Measurements from ENCODE around the gene MR1. TPM values are rescaled to one million over a fixed set of nuclear protein-coding genes. Genes with fewer than 3 reads are reported as not detected.
"Not testable (repeated sequence)": the region's sequence is repeated elsewhere in the genome, so short reads cannot be mapped to it uniquely, and the experiment has no call there.

The MR1 gene
- total RNA-seq, 1 donor from 2014 or later: 19.2 TPM

DNA sequence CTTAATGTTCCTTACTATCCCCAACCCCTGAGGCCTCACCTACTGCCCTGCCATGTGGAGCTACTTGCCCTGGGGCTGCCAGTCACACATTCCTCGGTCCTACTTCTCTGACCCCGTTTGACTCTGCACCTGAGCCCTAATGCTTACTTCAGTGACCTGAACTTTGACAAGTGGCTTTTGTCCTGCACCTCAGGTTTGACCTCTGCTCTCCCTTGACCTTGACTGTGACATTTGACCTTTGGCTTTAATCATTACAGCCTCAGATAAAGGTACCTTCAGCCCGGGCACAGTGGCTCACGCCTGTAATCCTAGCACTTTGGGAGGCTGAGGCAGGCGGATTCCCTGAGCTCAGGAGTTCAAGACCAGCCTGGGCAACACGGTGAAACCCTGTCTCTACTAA lies 22.8 kb downstream of the MR1 start:
- peaks cover 0 to 38% of the 10 kb centered on the region in 2 donors for H3K36me3 ChIP-seq
- intact Hi-C loops (cut with DNase I): no loop called here
- peaks cover 0 to under 1% of the 10 kb centered on the region in 2 donors for H3K4me1 ChIP-seq
- no peak overlapping the region for H3K4me3 ChIP-seq
- no peak for TF ChIP-seq CTCF (IDR thresholded peaks at IDR 0.05)
- H3K9me3 ChIP-seq: no peaks in the 10 kb centered on the region
- H3K27ac ChIP-seq: no peak overlapping the region
- DNase-seq (ENCODE audit: low spot score in 2 of 2): no peak
- H3K27me3 ChIP-seq: no peaks in the 10 kb centered on the region

- no peak overlapping the region for H3K4me3 ChIP-seq
- intact Hi-C loops (cut with DNase I): no loop called here
- H3K27me3 ChIP-seq: no peaks in the 10 kb centered on the region
- H3K27ac ChIP-seq: no peak overlapping the region
- H3K36me3 ChIP-seq: peaks cover 0 to 34% of the 10 kb centered on the region in 2 donors
- no peak for DNase-seq (ENCODE audit: low spot score in 2 of 2)
- no peak for TF ChIP-seq CTCF (IDR thresholded peaks at IDR 0.05)
- peaks cover 0 to 2% of the 10 kb centered on the region in 2 donors for H3K4me1 ChIP-seq
- H3K9me3 ChIP-seq: no peaks in the 10 kb centered on the region
Observed at GRCh38 chr1:181057079-181057478, 23.3 kb downstream of the MR1 start.

- no peak for TF ChIP-seq CTCF (IDR thresholded peaks at IDR 0.05)
- intact Hi-C loops (cut with DNase I): no loop called here
- H3K4me1 ChIP-seq: peaks cover 0 to 2% of the 10 kb centered on the region in 2 donors
- no peaks in the 10 kb centered on the region for H3K9me3 ChIP-seq
- no peaks in the 10 kb centered on the region for H3K27me3 ChIP-seq
- no peak overlapping the region for H3K27ac ChIP-seq
- no peak overlapping the region for H3K4me3 ChIP-seq
- DNase-seq (ENCODE audit: low spot score in 2 of 2): no peak
- peaks cover 0 to 22% of the 10 kb centered on the region in 2 donors for H3K36me3 ChIP-seq
Observed at GRCh38 chr1:181059435-181059834, 25.7 kb downstream of the MR1 start.

DNA sequence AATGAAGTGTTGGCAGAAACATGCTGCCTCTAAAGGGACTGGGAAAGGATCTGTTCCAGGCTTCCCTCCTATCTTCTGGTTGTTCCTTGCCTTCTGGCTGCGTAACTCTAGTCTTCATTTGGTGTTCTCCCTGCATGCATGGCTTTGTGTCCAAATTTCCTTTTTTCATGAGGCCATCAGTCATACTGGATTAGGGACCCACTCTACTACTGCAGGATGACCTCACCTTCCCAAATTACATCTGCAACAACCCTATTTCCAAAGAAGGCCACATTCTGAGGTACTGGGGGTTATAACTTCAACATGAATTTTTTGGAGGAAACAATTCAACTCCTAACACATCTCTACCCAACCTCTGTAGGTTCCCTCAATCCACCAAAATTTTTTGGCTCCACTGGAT lies 26.3 kb downstream of the MR1 start:
- no peak for DNase-seq (ENCODE audit: low spot score in 2 of 2)
- peaks cover 0 to 2% of the 10 kb centered on the region in 2 donors for H3K4me1 ChIP-seq
- no peaks in the 10 kb centered on the region for H3K27me3 ChIP-seq
- H3K36me3 ChIP-seq: peaks cover 0 to 22% of the 10 kb centered on the region in 2 donors
- intact Hi-C loops (cut with DNase I): no loop called here
- no peaks in the 10 kb centered on the region for H3K9me3 ChIP-seq
- H3K4me3 ChIP-seq: no peak overlapping the region
- TF ChIP-seq CTCF (IDR thresholded peaks at IDR 0.05): no peak
- no peak overlapping the region for H3K27ac ChIP-seq

- peaks cover 0 to 15% of the 10 kb centered on the region in 2 donors for H3K36me3 ChIP-seq
- H3K4me1 ChIP-seq; DNase-seq (ENCODE audit: low spot score in 2 of 2); H3K27me3 ChIP-seq; intact Hi-C loops (cut with DNase I); H3K9me3 ChIP-seq; H3K27ac ChIP-seq; H3K4me3 ChIP-seq: not testable (repeated sequence)
Observed at GRCh38 chr1:181060947-181061346, 27.2 kb downstream of the MR1 start.

DNA sequence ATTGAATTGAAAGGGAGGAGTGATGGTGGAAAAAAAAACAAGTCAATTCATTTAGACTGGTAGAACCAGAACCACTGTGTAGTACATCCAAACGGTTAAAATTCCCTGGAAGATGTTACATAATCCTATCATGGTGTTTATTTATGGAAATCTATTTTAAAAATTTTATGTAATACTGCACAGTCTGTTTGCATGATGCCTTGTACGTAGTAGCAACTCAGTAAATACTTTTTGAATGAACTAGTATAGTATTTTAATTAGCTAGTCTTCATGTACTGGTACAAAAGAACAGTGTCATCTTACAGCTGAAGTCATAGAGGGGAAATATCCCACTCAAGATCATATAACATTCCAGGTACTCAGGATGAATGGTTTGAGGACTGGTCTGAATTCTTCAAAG lies 27.7 kb downstream of the MR1 start:
- Histone ChIP-seq H3K27ac (no peak overlapping the region), H3K9me3 (no peaks in the 10 kb centered on the region), H3K4me3 (no peak overlapping the region), H3K4me1 (peaks cover 0 to 2% of the 10 kb centered on the region in 2 donors), H3K36me3 (peaks cover 0 to 13% of the 10 kb centered on the region in 2 donors), H3K27me3 (no peaks in the 10 kb centered on the region)
- no peak for DNase-seq (ENCODE audit: low spot score in 2 of 2)
- intact Hi-C loops (cut with DNase I): no loop called here
- TF ChIP-seq CTCF (IDR thresholded peaks at IDR 0.05): no peak

All from ascending aorta (tissue), 2 donors.